Neural cell (in vitro differentiated cells): ENCODE results near the gene HOXC9.

Experiments
- EP300 ChIP-seq: fragments of 450-650 bp; conservative IDR thresholded peaks from 2 replicates; pipeline ENCODE4 v1.6.1; 2014; ENCODE audit warnings: antibody characterized with exemption, mild to moderate bottlenecking, moderate library complexity; ENCODE audit not compliant: poor library complexity, severe bottlenecking
- EZH2 ChIP-seq: fragments of 200-600, 300-800 bp; shearing (Covaris generic), sonication (generic); IDR thresholded peaks from 2 replicates; pipeline ENCODE4 v1.6.1; 2014; ENCODE audit warnings: antibody characterized with exemption, low read length, borderline replicate concordance, mild to moderate bottlenecking; ENCODE audit not compliant: insufficient read depth, poor library complexity, severe bottlenecking
- MXI1 ChIP-seq: fragments of 450-650 bp; conservative IDR thresholded peaks from 2 replicates; pipeline ENCODE4 v1.6.1; 2014; ENCODE audit warnings: antibody characterized with exemption, mild to moderate bottlenecking; ENCODE audit not compliant: poor library complexity, severe bottlenecking
- POLR2AphosphoS5 ChIP-seq: IDR thresholded peaks from 2 replicates; pipeline ENCODE4 v1.6.1; 2012
- RAD21 ChIP-seq: fragments of 450-650 bp; conservative IDR thresholded peaks from 2 replicates; pipeline ENCODE4 v1.6.1; 2014; ENCODE audit warnings: antibody characterized with exemption, mild to moderate bottlenecking, moderate library complexity
- REST ChIP-seq: IDR thresholded peaks from 2 replicates; pipeline ENCODE4 v1.6.1; 2012; ENCODE audit warnings: borderline replicate concordance
- SMC3 ChIP-seq: fragments of 450-650 bp; conservative IDR thresholded peaks from 2 replicates; pipeline ENCODE4 v1.6.1; 2014; ENCODE audit warnings: antibody characterized with exemption, mild to moderate bottlenecking, moderate library complexity; ENCODE audit not compliant: poor library complexity
- TAF1 ChIP-seq: IDR thresholded peaks from 2 replicates; pipeline ENCODE4 v1.6.1; 2012; ENCODE audit warnings: low read depth
- TF ChIP-seq, protein P1 (sequence below): fragments of 450-650 bp; IDR thresholded peaks from 2 replicates; pipeline ENCODE4 v1.5.1; 2014; ENCODE audit warnings: antibody characterized with exemption, mild to moderate bottlenecking, moderate library complexity; ENCODE audit not compliant: poor library complexity, severe bottlenecking

DNA sequence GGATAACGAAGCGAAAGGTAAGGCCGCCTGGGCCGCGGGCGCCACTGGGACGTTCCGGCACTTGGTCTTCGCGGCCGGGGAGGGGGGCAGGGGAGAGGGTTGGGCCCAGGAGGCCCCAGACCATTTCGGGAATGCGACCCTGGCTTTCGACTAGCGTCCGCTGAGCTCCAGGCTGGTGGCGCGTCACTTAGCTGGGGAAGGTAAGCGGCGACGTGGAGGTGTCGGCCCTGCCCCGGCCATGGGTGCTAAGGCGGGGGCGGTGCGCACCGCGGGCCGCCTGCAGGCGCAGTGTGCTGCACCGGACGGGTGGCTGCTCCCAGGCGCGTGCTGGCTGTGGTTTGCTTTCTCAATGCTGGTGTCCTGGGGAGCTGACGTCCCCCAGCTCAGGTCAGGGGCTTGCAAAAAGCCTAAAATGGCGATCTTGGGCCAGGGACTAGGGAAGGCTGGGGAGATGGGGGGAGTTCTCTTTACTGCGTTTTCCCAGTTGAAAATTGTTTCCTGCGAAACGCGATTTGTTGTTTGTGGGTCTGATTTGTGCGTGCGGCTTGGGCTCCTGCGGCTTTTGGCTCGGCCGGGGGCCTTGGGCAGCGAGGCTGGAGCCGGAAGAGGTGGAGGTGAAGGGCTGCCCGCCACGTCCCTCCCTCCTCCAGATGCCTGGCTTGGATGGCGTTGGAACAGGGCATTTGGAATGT, 13.8 kb upstream of the HOXC9 start:
- TF ChIP-seq, protein P1, sequence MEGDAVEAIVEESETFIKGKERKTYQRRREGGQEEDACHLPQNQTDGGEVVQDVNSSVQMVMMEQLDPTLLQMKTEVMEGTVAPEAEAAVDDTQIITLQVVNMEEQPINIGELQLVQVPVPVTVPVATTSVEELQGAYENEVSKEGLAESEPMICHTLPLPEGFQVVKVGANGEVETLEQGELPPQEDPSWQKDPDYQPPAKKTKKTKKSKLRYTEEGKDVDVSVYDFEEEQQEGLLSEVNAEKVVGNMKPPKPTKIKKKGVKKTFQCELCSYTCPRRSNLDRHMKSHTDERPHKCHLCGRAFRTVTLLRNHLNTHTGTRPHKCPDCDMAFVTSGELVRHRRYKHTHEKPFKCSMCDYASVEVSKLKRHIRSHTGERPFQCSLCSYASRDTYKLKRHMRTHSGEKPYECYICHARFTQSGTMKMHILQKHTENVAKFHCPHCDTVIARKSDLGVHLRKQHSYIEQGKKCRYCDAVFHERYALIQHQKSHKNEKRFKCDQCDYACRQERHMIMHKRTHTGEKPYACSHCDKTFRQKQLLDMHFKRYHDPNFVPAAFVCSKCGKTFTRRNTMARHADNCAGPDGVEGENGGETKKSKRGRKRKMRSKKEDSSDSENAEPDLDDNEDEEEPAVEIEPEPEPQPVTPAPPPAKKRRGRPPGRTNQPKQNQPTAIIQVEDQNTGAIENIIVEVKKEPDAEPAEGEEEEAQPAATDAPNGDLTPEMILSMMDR, result no peak
- TF ChIP-seq TAF1, result no peak
- no peak for TF ChIP-seq SMC3
- TF ChIP-seq EZH2, result peak; percentile 69
- TF ChIP-seq MXI1, result no peak
- TF ChIP-seq REST, result no peak
- TF ChIP-seq POLR2AphosphoS5, result no peak
- no peak for TF ChIP-seq EP300
- no peak for TF ChIP-seq RAD21
